ENCODE measurements around the gene ERBB4.

DNA sequence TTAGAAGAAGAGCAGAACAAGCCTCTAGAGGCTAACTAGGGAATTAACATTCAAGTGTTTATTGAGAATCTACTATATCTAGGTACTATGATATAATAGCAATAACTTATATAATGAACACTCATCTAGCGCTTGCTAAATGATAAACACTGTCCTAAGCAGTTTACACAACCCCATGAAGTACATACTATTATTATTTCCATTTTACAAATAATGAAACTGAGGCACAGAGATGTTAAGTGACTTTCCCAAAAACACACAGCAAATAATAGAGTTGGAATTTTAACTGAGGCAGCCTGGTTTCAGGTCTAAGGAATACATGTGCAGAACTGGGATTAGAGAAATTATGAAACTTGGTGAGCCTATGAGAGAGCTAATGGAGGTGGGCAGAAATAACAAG lies 1088.8 kb downstream of the ERBB4 start:
- TF ChIP-seq, protein P1, sequence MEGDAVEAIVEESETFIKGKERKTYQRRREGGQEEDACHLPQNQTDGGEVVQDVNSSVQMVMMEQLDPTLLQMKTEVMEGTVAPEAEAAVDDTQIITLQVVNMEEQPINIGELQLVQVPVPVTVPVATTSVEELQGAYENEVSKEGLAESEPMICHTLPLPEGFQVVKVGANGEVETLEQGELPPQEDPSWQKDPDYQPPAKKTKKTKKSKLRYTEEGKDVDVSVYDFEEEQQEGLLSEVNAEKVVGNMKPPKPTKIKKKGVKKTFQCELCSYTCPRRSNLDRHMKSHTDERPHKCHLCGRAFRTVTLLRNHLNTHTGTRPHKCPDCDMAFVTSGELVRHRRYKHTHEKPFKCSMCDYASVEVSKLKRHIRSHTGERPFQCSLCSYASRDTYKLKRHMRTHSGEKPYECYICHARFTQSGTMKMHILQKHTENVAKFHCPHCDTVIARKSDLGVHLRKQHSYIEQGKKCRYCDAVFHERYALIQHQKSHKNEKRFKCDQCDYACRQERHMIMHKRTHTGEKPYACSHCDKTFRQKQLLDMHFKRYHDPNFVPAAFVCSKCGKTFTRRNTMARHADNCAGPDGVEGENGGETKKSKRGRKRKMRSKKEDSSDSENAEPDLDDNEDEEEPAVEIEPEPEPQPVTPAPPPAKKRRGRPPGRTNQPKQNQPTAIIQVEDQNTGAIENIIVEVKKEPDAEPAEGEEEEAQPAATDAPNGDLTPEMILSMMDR (IDR thresholded peaks at IDR 0.05) = no peak
- TF ChIP-seq, protein P2, sequence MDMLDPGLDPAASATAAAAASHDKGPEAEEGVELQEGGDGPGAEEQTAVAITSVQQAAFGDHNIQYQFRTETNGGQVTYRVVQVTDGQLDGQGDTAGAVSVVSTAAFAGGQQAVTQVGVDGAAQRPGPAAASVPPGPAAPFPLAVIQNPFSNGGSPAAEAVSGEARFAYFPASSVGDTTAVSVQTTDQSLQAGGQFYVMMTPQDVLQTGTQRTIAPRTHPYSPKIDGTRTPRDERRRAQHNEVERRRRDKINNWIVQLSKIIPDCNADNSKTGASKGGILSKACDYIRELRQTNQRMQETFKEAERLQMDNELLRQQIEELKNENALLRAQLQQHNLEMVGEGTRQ (IDR thresholded peaks at IDR 0.05; ENCODE audit: borderline replicate concordance, low read depth, low read length) = no peak
- no peak for TF ChIP-seq NRF1 (IDR thresholded peaks at IDR 0.05; ENCODE audit: low read depth, low read length)
- no peak for TF ChIP-seq GATA2 (CRISPR knock-in tag; IDR thresholded peaks at IDR 0.05)
- no peak for TF ChIP-seq RAD21 (IDR thresholded peaks at IDR 0.05; ENCODE audit: low read length)
- TF ChIP-seq MAX (IDR thresholded peaks at IDR 0.05; ENCODE audit: low read depth) = no peak
- no peak for TF ChIP-seq EP300 (IDR thresholded peaks at IDR 0.05; ENCODE audit: borderline replicate concordance in 1 of 2, low read depth in 1 of 2, low read length in 1 of 2)
- TF ChIP-seq, protein P3, sequence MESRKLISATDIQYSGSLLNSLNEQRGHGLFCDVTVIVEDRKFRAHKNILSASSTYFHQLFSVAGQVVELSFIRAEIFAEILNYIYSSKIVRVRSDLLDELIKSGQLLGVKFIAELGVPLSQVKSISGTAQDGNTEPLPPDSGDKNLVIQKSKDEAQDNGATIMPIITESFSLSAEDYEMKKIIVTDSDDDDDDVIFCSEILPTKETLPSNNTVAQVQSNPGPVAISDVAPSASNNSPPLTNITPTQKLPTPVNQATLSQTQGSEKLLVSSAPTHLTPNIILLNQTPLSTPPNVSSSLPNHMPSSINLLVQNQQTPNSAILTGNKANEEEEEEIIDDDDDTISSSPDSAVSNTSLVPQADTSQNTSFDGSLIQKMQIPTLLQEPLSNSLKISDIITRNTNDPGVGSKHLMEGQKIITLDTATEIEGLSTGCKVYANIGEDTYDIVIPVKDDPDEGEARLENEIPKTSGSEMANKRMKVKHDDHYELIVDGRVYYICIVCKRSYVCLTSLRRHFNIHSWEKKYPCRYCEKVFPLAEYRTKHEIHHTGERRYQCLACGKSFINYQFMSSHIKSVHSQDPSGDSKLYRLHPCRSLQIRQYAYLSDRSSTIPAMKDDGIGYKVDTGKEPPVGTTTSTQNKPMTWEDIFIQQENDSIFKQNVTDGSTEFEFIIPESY (IDR thresholded peaks at IDR 0.05; ENCODE audit: borderline replicate concordance, low read depth) = no peak
- no peak for TF ChIP-seq REST (IDR thresholded peaks at IDR 0.05; ENCODE audit: low read depth, low read length)
- no peak for TF ChIP-seq TAF1 (IDR thresholded peaks at IDR 0.05; ENCODE audit: borderline replicate concordance, low read depth, low read length)
- no peak for TF ChIP-seq JUND (IDR thresholded peaks at IDR 0.05)
- no peak for TF ChIP-seq POLR2AphosphoS5 (IDR thresholded peaks at IDR 0.05; ENCODE audit: low read depth, low read length)
- TF ChIP-seq MEF2A (IDR thresholded peaks at IDR 0.05; ENCODE audit: borderline replicate concordance, low read depth) = no peak
- no peak for TF ChIP-seq MXI1 (IDR thresholded peaks at IDR 0.05; ENCODE audit: low read depth, low read length)

All from SK-N-SH (cell line).